ENCODE data around the gene ZNF805. TPM values are rescaled to one million over a fixed set of nuclear protein-coding genes. Genes with fewer than 3 reads are reported as not detected.

ZNF805 gene
- total RNA-seq, 1 experiment from 2014 or later: 9.2 TPM

DNA sequence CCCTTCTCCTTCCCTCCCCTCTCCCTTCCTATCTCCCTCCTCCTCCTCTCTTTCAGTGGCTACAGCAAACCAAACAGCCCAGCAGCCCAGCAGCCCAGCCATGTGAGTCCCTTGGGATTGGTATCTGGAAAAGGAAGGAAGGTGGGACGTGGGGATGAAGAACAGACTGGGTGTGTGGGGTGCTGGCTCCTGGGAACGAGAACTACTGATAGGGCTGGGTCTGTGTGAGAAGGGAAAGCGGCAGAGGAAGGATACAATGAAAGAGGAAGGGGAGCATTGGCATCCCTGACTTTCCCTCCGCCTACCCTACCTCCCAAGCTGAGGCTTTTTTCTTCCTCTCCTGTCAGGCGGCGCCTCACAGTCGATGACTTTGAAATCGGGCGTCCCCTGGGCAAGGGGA is 8.7 kb upstream of the ZNF805 start:
- Histone ChIP-seq H3K36me3 (ENCODE audit: control insufficient read depth in 1 of 2, insufficient read depth in 2 of 2, low read length in 2 of 2) (no peaks in the 10 kb centered on the region), H3K4me1 (ENCODE audit: control insufficient read depth in 1 of 2, insufficient read depth in 2 of 2, low read length in 2 of 2) (no peaks in the 10 kb centered on the region), H2AFZ (ENCODE audit: low read depth, low read length, poor library complexity, severe bottlenecking) (no peak overlapping the region), H3K79me2 (ENCODE audit: insufficient read depth, low read length) (no peaks in the 10 kb centered on the region), H3K27ac (ENCODE audit: low read depth, low read length) (no peak overlapping the region), H3K9me3 (ENCODE audit: control insufficient read depth in 1 of 2, insufficient read depth in 1 of 2, low read depth in 1 of 2, low read length in 2 of 2) (no peaks in the 10 kb centered on the region), H3K4me3 (replicated peaks in 1 of 2; ENCODE audit: low read depth in 1 of 2, low read length in 2 of 2) (no peak overlapping the region), H3K4me2 (ENCODE audit: low read length) (no peak overlapping the region), H3K27me3 (ENCODE audit: insufficient read depth, low read length) (no peaks in the 10 kb centered on the region), H3K9me2 (ENCODE audit: insufficient read depth) (no peaks in the 10 kb centered on the region), H4K20me1 (ENCODE audit: insufficient read depth) (no peaks in the 10 kb centered on the region), H3K9ac (ENCODE audit: low read length) (no peak overlapping the region)
- BruUV-seq (replicated peaks): no TSS peak
- RAD21 ChIA-PET (ENCODE audit: low non-redundant PET in 1 of 2, low total read pairs in 2 of 2, uncharacterized antibody in 2 of 2, unreplicated experiment in 2 of 2): no interaction called here
- TF ChIP-seq ELF1 (IDR thresholded peaks at IDR 0.05; ENCODE audit: borderline replicate concordance, low read depth) (no peak), CBX3 (IDR thresholded peaks at IDR 0.05; ENCODE audit: low read depth) (no peak), SP1 (IDR thresholded peaks at IDR 0.05; ENCODE audit: low read depth) (no peak), SRF (IDR thresholded peaks at IDR 0.05; ENCODE audit: low read depth) (no peak)
- TF ChIP-seq, protein P1, sequence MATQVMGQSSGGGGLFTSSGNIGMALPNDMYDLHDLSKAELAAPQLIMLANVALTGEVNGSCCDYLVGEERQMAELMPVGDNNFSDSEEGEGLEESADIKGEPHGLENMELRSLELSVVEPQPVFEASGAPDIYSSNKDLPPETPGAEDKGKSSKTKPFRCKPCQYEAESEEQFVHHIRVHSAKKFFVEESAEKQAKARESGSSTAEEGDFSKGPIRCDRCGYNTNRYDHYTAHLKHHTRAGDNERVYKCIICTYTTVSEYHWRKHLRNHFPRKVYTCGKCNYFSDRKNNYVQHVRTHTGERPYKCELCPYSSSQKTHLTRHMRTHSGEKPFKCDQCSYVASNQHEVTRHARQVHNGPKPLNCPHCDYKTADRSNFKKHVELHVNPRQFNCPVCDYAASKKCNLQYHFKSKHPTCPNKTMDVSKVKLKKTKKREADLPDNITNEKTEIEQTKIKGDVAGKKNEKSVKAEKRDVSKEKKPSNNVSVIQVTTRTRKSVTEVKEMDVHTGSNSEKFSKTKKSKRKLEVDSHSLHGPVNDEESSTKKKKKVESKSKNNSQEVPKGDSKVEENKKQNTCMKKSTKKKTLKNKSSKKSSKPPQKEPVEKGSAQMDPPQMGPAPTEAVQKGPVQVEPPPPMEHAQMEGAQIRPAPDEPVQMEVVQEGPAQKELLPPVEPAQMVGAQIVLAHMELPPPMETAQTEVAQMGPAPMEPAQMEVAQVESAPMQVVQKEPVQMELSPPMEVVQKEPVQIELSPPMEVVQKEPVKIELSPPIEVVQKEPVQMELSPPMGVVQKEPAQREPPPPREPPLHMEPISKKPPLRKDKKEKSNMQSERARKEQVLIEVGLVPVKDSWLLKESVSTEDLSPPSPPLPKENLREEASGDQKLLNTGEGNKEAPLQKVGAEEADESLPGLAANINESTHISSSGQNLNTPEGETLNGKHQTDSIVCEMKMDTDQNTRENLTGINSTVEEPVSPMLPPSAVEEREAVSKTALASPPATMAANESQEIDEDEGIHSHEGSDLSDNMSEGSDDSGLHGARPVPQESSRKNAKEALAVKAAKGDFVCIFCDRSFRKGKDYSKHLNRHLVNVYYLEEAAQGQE (IDR thresholded peaks at IDR 0.05; ENCODE audit: low read depth): no peak
- TF ChIP-seq, protein P2, sequence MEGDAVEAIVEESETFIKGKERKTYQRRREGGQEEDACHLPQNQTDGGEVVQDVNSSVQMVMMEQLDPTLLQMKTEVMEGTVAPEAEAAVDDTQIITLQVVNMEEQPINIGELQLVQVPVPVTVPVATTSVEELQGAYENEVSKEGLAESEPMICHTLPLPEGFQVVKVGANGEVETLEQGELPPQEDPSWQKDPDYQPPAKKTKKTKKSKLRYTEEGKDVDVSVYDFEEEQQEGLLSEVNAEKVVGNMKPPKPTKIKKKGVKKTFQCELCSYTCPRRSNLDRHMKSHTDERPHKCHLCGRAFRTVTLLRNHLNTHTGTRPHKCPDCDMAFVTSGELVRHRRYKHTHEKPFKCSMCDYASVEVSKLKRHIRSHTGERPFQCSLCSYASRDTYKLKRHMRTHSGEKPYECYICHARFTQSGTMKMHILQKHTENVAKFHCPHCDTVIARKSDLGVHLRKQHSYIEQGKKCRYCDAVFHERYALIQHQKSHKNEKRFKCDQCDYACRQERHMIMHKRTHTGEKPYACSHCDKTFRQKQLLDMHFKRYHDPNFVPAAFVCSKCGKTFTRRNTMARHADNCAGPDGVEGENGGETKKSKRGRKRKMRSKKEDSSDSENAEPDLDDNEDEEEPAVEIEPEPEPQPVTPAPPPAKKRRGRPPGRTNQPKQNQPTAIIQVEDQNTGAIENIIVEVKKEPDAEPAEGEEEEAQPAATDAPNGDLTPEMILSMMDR (IDR thresholded peaks at IDR 0.05 in 2 of 3, conservative IDR thresholded peaks at IDR 0.05 in 1 of 3; ENCODE audit: borderline replicate concordance in 1 of 3, insufficient read depth in 1 of 3, low read depth in 2 of 3, low read length in 2 of 3): no peak
- CTCF ChIA-PET: no interaction called here
- POLR2A ChIA-PET: no interaction called here
- intact Hi-C loops (cut with micrococcal nuclease): no loop called here
- DNase-seq (ENCODE audit: low read depth, low spot score) (no peak), ATAC-seq (no peak)

All from HCT116 (cell line).